ENCODE results near the gene LYPD4. TPM values are rescaled to one million over a fixed set of nuclear protein-coding genes. Genes with fewer than 3 reads are reported as not detected.

Gene LYPD4
- polyA plus RNA-seq, 3 donors: not detected

Other genes starting within 250 kb of the LYPD4 start
- gene CEACAM4, start 217.6 kb downstream of the LYPD4 start, polyA plus RNA-seq (ENCODE audit: insufficient read length in 3 of 3): under 1 TPM in 1 of 3 donors, not detected in 2; 0.12 TPM
- not detected for gene CEACAM7, start 156.4 kb downstream of the LYPD4 start, polyA plus RNA-seq (ENCODE audit: insufficient read length in 3 of 3)
- gene CEACAM5, start 136.1 kb downstream of the LYPD4 start, polyA plus RNA-seq (ENCODE audit: insufficient read length in 3 of 3): under 1 TPM in 1 of 3 donors, not detected in 2; 0.23 TPM
- gene CEACAM6, start 89.2 kb downstream of the LYPD4 start, polyA plus RNA-seq (ENCODE audit: insufficient read length in 3 of 3): under 1 TPM; 0.06 to 0.22 (median 0.17) TPM
- gene CEACAM3, start 48.1 kb downstream of the LYPD4 start, polyA plus RNA-seq (ENCODE audit: insufficient read length in 3 of 3): under 1 TPM in 2 of 3 donors, not detected in 1; 0.09 to 0.15 TPM
- not detected for gene DMRTC2, start 359 bp upstream of the LYPD4 start, polyA plus RNA-seq (ENCODE audit: insufficient read length in 3 of 3)
- gene RPS19, start 15.6 kb upstream of the LYPD4 start, polyA plus RNA-seq (ENCODE audit: insufficient read length in 3 of 3): 1,000 to 10,000 TPM; 1,302 to 1,867 (median 1,631) TPM
- 1 to 10 TPM in 2 of 3 donors, under 1 TPM in 1; 0.53 to 1.7 (median 1.6) TPM for gene CD79A, start 32.6 kb upstream of the LYPD4 start, polyA plus RNA-seq (ENCODE audit: insufficient read length in 3 of 3)
- 10 to 100 TPM; 40.1 to 63.7 (median 50.7) TPM for gene ARHGEF1, start 38.5 kb upstream of the LYPD4 start, polyA plus RNA-seq (ENCODE audit: insufficient read length in 3 of 3)
- under 1 TPM; 0.06 to 0.21 (median 0.12) TPM for gene ERFL, start 83.8 kb upstream of the LYPD4 start, polyA plus RNA-seq (ENCODE audit: insufficient read length in 3 of 3)
- 10 to 100 TPM; 47.5 to 85.4 (median 81.1) TPM for gene RABAC1, start 114.6 kb upstream of the LYPD4 start, polyA plus RNA-seq (ENCODE audit: insufficient read length in 3 of 3)
- gene ATP1A3, start 149.5 kb upstream of the LYPD4 start, polyA plus RNA-seq (ENCODE audit: insufficient read length in 3 of 3): under 1 TPM in 2 of 3 donors, not detected in 1; 0.39 to 0.99 TPM
- gene GRIK5, start 225.5 kb upstream of the LYPD4 start, polyA plus RNA-seq (ENCODE audit: insufficient read length in 3 of 3): 10 to 100 TPM; 19.0 to 33.6 (median 23.2) TPM
- gene ZNF574, start 231.5 kb upstream of the LYPD4 start, polyA plus RNA-seq (ENCODE audit: insufficient read length in 3 of 3): 10 to 100 TPM; 11.2 to 18.4 (median 15.4) TPM